ENCODE results near the gene ACER1. TPM values are rescaled to one million over a fixed set of nuclear protein-coding genes. Genes with fewer than 3 reads are reported as not detected.

Gene ACER1
- not detected in 2 replicates for polyA plus RNA-seq (2012; rRNA removed)
- polyA plus RNA-seq (2012; cell fraction: cytosol; rRNA removed): not detected in 2 replicates
- polyA plus RNA-seq (2012; cell fraction: nucleus; rRNA removed): 0.12 TPM in 1 of 2 replicates, not detected in the other

- Histone ChIP-seq H3K4me2 (no peak within 1 kb of the TSS), H2AFZ (ENCODE audit: low read depth) (no peak within 1 kb of the TSS), H3K36me3 (replicated peaks in 1 of 2; ENCODE audit: control insufficient read depth in 1 of 2, insufficient read depth in 2 of 2, low read length in 1 of 2) (no peaks in the 10 kb centered on the region), H3K9me2 (no peaks in the 10 kb centered on the region), H3K9me3 (no peaks in the 10 kb centered on the region), H3K27me3 (ENCODE audit: insufficient read depth) (peaks cover 11% of the 10 kb centered on the region; the same call in 1 of the 2 replicates), H3K4me1 (ENCODE audit: control insufficient read depth in 1 of 2, insufficient read depth in 2 of 2, low read depth in 1 of 2, low read length in 1 of 2) (no peaks in the 10 kb centered on the region), H3F3A (replicated peaks; ENCODE audit: insufficient read depth) (no peaks in the 10 kb centered on the region), H3K9ac (no peak within 1 kb of the TSS), H4K20me1 (ENCODE audit: insufficient read depth) (no peaks in the 10 kb centered on the region), H3K4me3 (ENCODE audit: low read depth in 2 of 2, low read length in 1 of 2) (no peak within 1 kb of the TSS), H3K27ac (ENCODE audit: low read depth in 2 of 2, low read length in 1 of 2) (no peak within 1 kb of the TSS), H3K79me2 (ENCODE audit: insufficient read depth) (no peaks in the 10 kb centered on the region)
- ChIA-PET CTCF (no interaction called here), POLR2A (no interaction called here)
- WGBS (ENCODE audit: low lambda C conversion rate): 29% methylated on average over 4 of the region's 17 CpGs
- TF ChIP-seq SMC3 (IDR thresholded peaks at IDR 0.05; ENCODE audit: low read depth, low read length) (no peak), RCOR1 (IDR thresholded peaks at IDR 0.05; ENCODE audit: low read length) (no peak), GABPA (IDR thresholded peaks at IDR 0.05; ENCODE audit: low read depth) (no peak), RXRA (IDR thresholded peaks at IDR 0.05; ENCODE audit: borderline replicate concordance, low read depth) (no peak), USF2 (IDR thresholded peaks at IDR 0.05; ENCODE audit: borderline replicate concordance, low read depth, low read length) (no peak), ELF1 (IDR thresholded peaks at IDR 0.05) (no peak), PBX3 (IDR thresholded peaks at IDR 0.05) (no peak), TEAD4 (IDR thresholded peaks at IDR 0.05; ENCODE audit: borderline replicate concordance, insufficient read depth) (no peak), JUND (IDR thresholded peaks at IDR 0.05) (no peak), FOXJ3 (CRISPR knock-in tag; IDR thresholded peaks at IDR 0.05) (no peak), CHD2 (IDR thresholded peaks at IDR 0.05; ENCODE audit: low read length, partially characterized antibody) (no peak), USF1 (IDR thresholded peaks at IDR 0.05; ENCODE audit: borderline replicate concordance, low read depth) (no peak), TAF1 (IDR thresholded peaks at IDR 0.05; ENCODE audit: borderline replicate concordance, low read depth, low read length) (no peak), CTCF (IDR thresholded peaks at IDR 0.05) (no peak), EZH2phosphoT487 (IDR thresholded peaks at IDR 0.05; ENCODE audit: borderline replicate concordance, low read depth) (no peak), REST (IDR thresholded peaks at IDR 0.05; ENCODE audit: low read depth, low read length) (no peak), FOXM1 (IDR thresholded peaks at IDR 0.05; ENCODE audit: low read depth) (no peak)
- DNase-seq: no peak
Observed at GRCh38 chr19:6333439-6333838, at the start of gene ACER1. ACER1 (minus strand) TSS chr19:6333612; CDS start chr19:6333551, 61 bp downstream.

Data from SK-N-SH (cell line).